ENCODE measurements around the gene ZMYND15.
"Not testable (repeated sequence)": the region's sequence is repeated elsewhere in the genome, so short reads cannot be mapped to it uniquely, and the experiment has no call there.

Gene ZMYND15

GRCh38 chr17:4739122-4740024 lies at the start of gene ZMYND15, which contains the start of gene CXCL16:
ZMYND15 (plus strand) TSS chr17:4739833; CDS start chr17:4740549, 716 bp downstream.
CXCL16 (minus strand) TSS chr17:4739928; CDS start chr17:4739339, 589 bp downstream.
- peak; percentile 15 to 34 for DNase-seq (ENCODE audit: low read depth in 2 of 2)

- not testable (repeated sequence) for DNase-seq (ENCODE audit: low read depth in 2 of 2)
Measured at GRCh38 chr17:4689872-4690271, 49.8 kb upstream of the ZMYND15 start.

- DNase-seq (ENCODE audit: low read depth in 2 of 2) = no peak
Measured at GRCh38 chr17:4690745-4691144, 48.9 kb upstream of the ZMYND15 start.

- no peak for DNase-seq (ENCODE audit: low read depth in 2 of 2)
Measured at GRCh38 chr17:4691686-4692085, 47.9 kb upstream of the ZMYND15 start.

- no peak for DNase-seq (ENCODE audit: low read depth in 2 of 2)
Measured at GRCh38 chr17:4693416-4693815, 46.2 kb upstream of the ZMYND15 start.

- DNase-seq (ENCODE audit: low read depth in 2 of 2) = no peak
Measured at GRCh38 chr17:4696437-4696805, 43.2 kb upstream of the ZMYND15 start.

GRCh38 chr17:4699401-4700056 lies 40.1 kb upstream of the ZMYND15 start:
- DNase-seq (ENCODE audit: low read depth in 2 of 2) = not testable (repeated sequence)

- no peak for DNase-seq (ENCODE audit: low read depth in 2 of 2)
Measured at GRCh38 chr17:4701116-4701515, 38.5 kb upstream of the ZMYND15 start.

- no peak for DNase-seq (ENCODE audit: low read depth in 2 of 2)
Measured at GRCh38 chr17:4703330-4703691, 36.3 kb upstream of the ZMYND15 start.

- DNase-seq (ENCODE audit: low read depth in 2 of 2) = not testable (repeated sequence)
Measured at GRCh38 chr17:4704574-4704907, 35.1 kb upstream of the ZMYND15 start.

GRCh38 chr17:4704991-4705390 lies 34.6 kb upstream of the ZMYND15 start:
- no peak for DNase-seq (ENCODE audit: low read depth in 2 of 2)

GRCh38 chr17:4706121-4706520 lies 33.5 kb upstream of the ZMYND15 start:
- no peak for DNase-seq (ENCODE audit: low read depth in 2 of 2)

GRCh38 chr17:4708436-4708835 lies 31.2 kb upstream of the ZMYND15 start:
- no peak for DNase-seq (ENCODE audit: low read depth in 2 of 2)

GRCh38 chr17:4709794-4710692 lies 29.6 kb upstream of the ZMYND15 start, which contains the start of gene ARRB2:
ARRB2 (plus strand) TSS chr17:4710632; CDS start chr17:4710722, 90 bp downstream.
- DNase-seq (ENCODE audit: low read depth in 2 of 2) = peak; percentile 95 to 97

GRCh38 chr17:4710693-4711634 lies 28.7 kb upstream of the ZMYND15 start:
- peak; percentile 11 to 30 for DNase-seq (ENCODE audit: low read depth in 2 of 2)

GRCh38 chr17:4711661-4712181 lies 27.9 kb upstream of the ZMYND15 start:
- no peak for DNase-seq (ENCODE audit: low read depth in 2 of 2)

GRCh38 chr17:4712526-4712925 lies 27.1 kb upstream of the ZMYND15 start:
- DNase-seq (ENCODE audit: low read depth in 2 of 2) = no peak

- DNase-seq (ENCODE audit: low read depth in 2 of 2) = not testable (repeated sequence)
Measured at GRCh38 chr17:4714340-4715062, 25.1 kb upstream of the ZMYND15 start.

GRCh38 chr17:4715063-4715744 lies 24.4 kb upstream of the ZMYND15 start:
- no peak for DNase-seq (ENCODE audit: low read depth in 2 of 2)

Data from stimulated activated CD8-positive, alpha-beta memory T cell treated with anti-CD3 and anti-CD28 coated beads, Interleukin-2, amount 100 ng/mL, for 1 hour (primary cell).